ENCODE data around the gene NRXN3.
"Not testable (repeated sequence)": the region's sequence is repeated elsewhere in the genome, so short reads cannot be mapped to it uniquely, and the experiment has no call there.

The NRXN3 gene

DNA sequence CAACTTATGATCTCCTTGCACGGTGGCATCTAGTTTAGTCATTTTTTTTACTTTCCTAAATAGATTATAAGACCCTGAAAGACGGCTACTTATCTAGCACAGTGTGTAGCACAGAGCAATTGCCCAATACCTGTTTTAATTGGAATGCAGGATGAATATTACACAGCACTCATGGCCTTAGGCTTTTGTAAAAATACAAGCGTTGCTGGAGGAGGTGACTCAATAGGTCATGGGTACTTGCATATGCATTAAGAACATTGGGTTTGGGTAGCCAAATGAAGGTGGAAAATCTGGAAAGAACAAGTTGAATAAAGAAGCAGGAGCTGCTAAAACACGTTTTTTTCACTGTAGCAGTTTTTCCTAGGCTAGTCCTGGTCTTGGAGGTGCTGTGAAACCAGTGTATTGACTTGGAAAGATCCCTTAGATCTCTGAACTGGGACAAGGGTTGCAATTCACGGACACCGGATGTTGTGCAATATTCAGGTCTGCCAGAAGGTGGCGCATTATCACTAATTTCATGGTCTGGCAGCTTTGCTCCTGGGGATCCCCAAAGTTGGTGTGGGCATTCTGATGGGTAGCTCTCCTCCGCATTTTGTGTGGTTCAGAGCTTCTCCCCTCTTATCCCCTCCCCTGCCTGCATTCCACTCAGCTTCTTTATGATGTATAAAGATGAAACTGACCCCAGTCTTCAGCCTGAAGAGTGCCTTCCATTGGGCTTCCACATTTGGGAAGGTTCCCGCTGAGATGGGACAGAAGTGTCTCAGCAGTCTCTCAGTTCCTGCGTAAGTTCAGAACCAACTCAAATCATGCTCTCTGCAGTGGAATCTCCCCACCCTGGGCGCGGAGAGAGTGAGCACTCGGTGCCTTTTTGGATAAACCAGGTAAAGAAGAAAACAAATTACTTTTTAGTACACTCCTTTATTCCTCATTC, 278.3 kb downstream of the NRXN3 start:
- Histone ChIP-seq H3K4me2 (no peak overlapping the region), H3K9ac (no peak overlapping the region), H3K4me1 (peaks cover 0 to 21% (median 0%) of the 10 kb centered on the region in 10 experiments; a peak in 7 of 20 replicates), H3K27me3 (no peaks in the 10 kb centered on the region), H3K27ac (no peak overlapping the region), H3K36me3 (no peaks in the 10 kb centered on the region), H4K20me1 (peaks cover 0 to 5% (median 0%) of the 10 kb centered on the region in 11 experiments; a peak in 2 of 22 replicates), H3K9me3 (replicated peaks in 1 of 11) (no peaks in the 10 kb centered on the region), H3K4me3 (no peak overlapping the region)
- TF ChIP-seq Cebpa-rat (IDR thresholded peaks at IDR 0.05) = peak in 10 of 11 experiments; percentile 21 to 93 (median 78); a peak in 16 of 22 replicates

DNA sequence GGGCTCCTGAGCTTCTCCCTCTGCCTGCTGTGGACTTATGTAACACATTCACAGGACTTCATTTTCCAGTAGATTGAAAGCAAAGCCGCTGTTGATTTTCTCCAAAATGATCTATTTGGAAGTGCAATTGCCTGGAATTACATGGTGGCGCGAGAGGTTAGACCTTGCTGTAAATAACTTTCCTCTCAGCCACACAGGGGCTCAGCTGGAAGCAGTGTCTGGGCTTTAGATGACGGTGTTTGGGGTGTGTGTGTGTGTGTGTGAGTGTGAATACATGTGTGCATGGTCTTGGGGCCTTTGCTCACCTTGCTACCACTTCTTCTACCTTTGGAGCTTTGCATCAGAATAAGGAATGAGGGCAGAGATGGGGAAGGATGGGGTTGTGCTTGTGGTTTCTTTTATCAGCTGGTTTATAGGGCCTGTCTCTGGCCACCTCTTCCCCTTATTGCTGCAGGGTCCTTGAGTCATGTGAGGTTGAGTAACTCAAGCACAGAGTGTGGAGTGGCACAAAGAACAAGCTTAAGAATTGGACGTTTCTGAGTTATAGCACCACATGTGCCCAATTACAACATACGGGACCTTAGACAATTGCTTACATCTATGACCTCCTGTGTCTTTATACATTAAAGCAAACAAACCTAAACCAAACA, 280.6 kb downstream of the NRXN3 start:
- peak overlapping the region in 3 of 11 experiments; percentile 27 to 72 (median 57); a peak in 7 of 22 replicates for H3K4me2 ChIP-seq
- H3K9ac ChIP-seq = no peak overlapping the region
- no peak for TF ChIP-seq Cebpa-rat (IDR thresholded peaks at IDR 0.05)

DNA sequence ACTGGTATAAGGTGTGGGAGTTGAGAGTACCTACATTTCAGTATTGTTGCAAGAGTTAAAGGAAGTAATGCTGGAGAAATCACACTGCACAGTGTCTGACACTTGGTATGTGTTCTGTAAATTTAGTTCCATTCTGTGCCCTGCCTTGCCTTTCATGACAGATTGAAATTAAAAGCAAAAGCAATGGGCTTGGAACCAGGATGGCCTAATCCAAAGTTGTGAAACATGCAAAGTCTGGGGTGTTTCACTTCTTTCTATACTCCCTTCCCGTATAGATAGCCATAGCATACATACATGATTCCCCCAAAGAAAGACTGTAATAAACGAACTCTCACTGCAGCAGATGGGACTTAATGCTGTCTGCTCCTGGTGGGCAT, 281.1 kb downstream of the NRXN3 start:
- Histone ChIP-seq H4K20me1 (no peaks in the 10 kb centered on the region), H3K27ac (peak overlapping the region in 3 of 11 experiments; percentile 24 to 35 (median 31); a peak in 4 of 22 replicates), H3K9ac (no peak overlapping the region), H3K4me1 (peaks cover 0 to 21% (median 0%) of the 10 kb centered on the region in 10 experiments; a peak in 7 of 20 replicates), H3K36me3 (no peaks in the 10 kb centered on the region), H3K27me3 (no peaks in the 10 kb centered on the region), H3K4me3 (no peak overlapping the region), H3K4me2 (peak overlapping the region in 3 of 11 experiments; percentile 27 to 72 (median 57); a peak in 7 of 22 replicates), H3K9me3 (replicated peaks in 1 of 11) (no peaks in the 10 kb centered on the region)
- no peak for TF ChIP-seq Cebpa-rat (IDR thresholded peaks at IDR 0.05)

More for the DNA sequence above, 280.6 kb downstream of the NRXN3 start:
- H3K4me3 ChIP-seq = no peak overlapping the region
- H4K20me1 ChIP-seq = no peaks in the 10 kb centered on the region
- H3K27me3 ChIP-seq = no peaks in the 10 kb centered on the region
- peaks cover 0 to 21% (median 0%) of the 10 kb centered on the region in 10 experiments; a peak in 7 of 20 replicates for H3K4me1 ChIP-seq
- H3K36me3 ChIP-seq = no peaks in the 10 kb centered on the region
- peak overlapping the region in 3 of 11 experiments; percentile 24 to 35 (median 31); a peak in 4 of 22 replicates for H3K27ac ChIP-seq
- H3K9me3 ChIP-seq (replicated peaks in 1 of 11) = no peaks in the 10 kb centered on the region

DNA sequence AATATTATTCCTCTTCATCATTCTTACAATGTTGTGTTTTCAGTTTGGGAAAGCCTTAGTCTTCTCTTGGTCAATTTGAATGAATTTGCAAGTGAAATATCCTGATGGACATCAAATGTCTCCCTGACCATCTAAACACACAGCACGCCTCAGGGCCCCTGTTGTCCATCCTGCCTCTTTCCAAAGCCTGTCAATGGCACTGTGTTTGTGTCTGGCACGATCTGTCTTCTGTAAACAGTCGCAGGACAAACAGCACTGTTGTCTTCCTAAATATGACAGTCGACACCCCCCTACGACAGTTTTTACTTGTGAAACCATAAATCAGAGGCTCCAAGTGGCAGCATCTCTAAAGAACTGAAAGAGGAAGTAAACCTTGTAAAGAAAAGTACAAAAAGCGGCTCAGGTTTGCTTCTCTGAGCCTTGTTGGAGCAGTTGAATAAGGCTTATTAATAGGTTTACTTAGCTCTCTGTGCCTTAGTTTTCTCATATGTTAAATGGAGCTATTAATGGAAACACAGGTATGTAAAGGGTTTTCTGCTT, 285.8 kb downstream of the NRXN3 start:
- Histone ChIP-seq H3K27me3 (no peaks in the 10 kb centered on the region), H3K4me3 (no peak overlapping the region), H3K27ac (no peak overlapping the region), H3K36me3 (no peaks in the 10 kb centered on the region), H3K4me1 (peaks cover 0 to 12% (median 0%) of the 10 kb centered on the region in 10 experiments; a peak in 6 of 20 replicates), H3K9ac (no peak overlapping the region), H4K20me1 (no peaks in the 10 kb centered on the region), H3K4me2 (no peak overlapping the region), H3K9me3 (replicated peaks in 1 of 11) (no peaks in the 10 kb centered on the region)
- no peak for TF ChIP-seq Cebpa-rat (IDR thresholded peaks at IDR 0.05)

DNA sequence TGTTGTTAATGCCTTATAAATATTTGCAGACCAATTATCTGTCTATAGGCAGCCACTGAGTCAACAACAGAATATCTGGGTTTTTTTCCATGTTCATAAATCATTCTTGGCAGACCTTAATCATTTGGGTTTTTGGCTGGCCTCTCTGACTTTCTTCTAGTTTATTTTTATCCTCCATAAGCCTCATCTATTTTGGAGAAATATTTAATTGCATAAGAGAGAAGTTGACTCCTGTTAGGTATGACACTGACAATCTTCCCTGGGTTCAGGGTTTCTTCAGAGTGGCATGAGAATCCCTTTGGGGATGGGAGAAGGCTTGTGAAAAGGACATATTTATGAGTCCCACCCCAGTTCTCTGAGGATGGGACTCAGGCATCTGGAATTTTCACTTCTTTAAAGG, 299.8 kb downstream of the NRXN3 start:
- Histone ChIP-seq H4K20me1 (no peaks in the 10 kb centered on the region; a peak in 1 of 22 replicates), H3K9ac (no peak overlapping the region), H3K4me1 (no peaks in the 10 kb centered on the region), H3K4me2 (no peak overlapping the region), H3K27me3 (no peaks in the 10 kb centered on the region), H3K4me3 (no peak overlapping the region), H3K36me3 (no peaks in the 10 kb centered on the region), H3K9me3 (replicated peaks in 1 of 11) (peaks cover 0 to 8% (median 6%) of the 10 kb centered on the region in 11 experiments; a peak in 11 of 22 replicates), H3K27ac (no peak overlapping the region)
- TF ChIP-seq Cebpa-rat (IDR thresholded peaks at IDR 0.05) = no peak

DNA sequence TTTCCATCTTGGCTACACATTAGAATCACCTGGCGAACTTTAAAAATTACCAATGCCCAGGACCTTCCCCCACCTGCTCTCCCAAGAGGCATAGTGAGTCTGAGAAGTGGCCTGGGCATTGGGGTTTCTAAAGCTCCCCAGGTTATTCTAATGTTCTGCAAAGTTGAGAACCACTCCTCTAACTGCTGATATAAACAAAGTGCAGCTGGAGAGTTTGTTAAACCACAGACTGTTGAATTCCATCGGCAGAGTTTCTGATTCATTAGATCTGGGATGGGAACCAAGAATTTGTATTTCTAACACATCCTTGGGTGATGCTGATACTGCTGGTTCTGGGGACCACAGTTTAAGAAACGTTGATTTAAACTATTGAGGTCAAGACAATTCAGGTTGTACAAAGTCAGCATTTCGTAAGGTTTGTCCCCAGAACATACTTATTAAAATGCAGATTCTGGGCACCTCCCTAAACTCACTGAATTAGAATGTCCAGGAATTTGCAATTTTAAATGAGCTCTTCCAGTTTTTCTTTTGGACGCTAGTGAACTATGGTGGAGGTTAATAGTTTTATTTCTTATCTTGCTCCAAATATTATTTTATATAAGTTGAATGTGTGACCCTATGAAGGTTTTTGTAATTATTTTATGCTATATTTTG, 309.1 kb downstream of the NRXN3 start:
- Histone ChIP-seq H3K27me3 (no peaks in the 10 kb centered on the region), H3K9ac (no peak overlapping the region), H3K4me1 (no peaks in the 10 kb centered on the region), H3K9me3 (replicated peaks in 1 of 11) (no peaks in the 10 kb centered on the region), H3K36me3 (no peaks in the 10 kb centered on the region), H3K27ac (no peak overlapping the region), H3K4me2 (no peak overlapping the region), H3K4me3 (no peak overlapping the region), H4K20me1 (no peaks in the 10 kb centered on the region)
- TF ChIP-seq Cebpa-rat (IDR thresholded peaks at IDR 0.05) = no peak

DNA sequence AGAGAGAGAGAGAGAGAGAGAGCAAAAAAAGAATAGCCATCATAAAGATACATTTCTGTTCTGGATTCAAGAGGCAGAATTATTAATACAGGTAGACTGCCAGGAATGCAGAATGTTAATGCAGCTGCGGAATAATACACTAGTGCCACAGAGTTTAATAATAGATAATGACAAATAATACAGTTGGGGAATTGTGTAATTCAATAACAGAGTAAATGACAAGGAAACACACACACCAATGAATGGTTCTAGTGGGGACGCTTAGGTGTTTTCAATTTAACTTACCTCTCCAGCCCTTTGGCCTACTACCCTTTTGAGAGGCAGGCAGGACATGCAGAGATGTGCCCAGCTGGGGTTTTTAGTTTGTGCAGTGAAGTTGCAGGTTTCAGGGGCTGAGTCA, 313.9 kb downstream of the NRXN3 start:
- no peak overlapping the region for H3K4me3 ChIP-seq
- no peaks in the 10 kb centered on the region for H3K27me3 ChIP-seq
- no peaks in the 10 kb centered on the region for H3K9me3 ChIP-seq (replicated peaks in 1 of 11)
- no peak overlapping the region for H3K4me2 ChIP-seq
- no peak for TF ChIP-seq Cebpa-rat (IDR thresholded peaks at IDR 0.05)
- no peak overlapping the region for H3K9ac ChIP-seq
- no peak overlapping the region for H3K27ac ChIP-seq
- no peaks in the 10 kb centered on the region for H4K20me1 ChIP-seq
- no peaks in the 10 kb centered on the region for H3K36me3 ChIP-seq
- no peaks in the 10 kb centered on the region for H3K4me1 ChIP-seq

DNA sequence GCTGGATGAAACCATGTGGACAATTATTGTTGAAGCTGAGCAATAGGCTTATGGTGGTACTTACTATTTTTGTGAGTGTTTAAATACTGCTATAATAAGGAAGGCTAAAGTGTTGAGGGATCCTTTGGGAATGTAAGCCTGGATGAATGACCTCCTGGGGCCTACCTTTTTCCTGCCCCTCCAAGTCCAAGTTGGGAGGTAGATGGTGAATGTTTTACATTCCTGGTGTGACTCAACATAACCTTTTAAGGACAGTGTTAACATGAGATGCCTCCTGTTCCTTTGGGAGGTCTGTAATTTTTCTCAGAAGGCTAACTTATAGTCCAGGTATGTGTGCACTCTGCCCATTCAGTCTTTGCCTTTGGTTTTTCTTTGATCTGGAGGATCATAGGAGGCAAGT, 315.9 kb downstream of the NRXN3 start:
- no peak for TF ChIP-seq Cebpa-rat (IDR thresholded peaks at IDR 0.05)
- Histone ChIP-seq H3K36me3 (no peaks in the 10 kb centered on the region), H3K4me2 (no peak overlapping the region), H3K27ac (no peak overlapping the region), H3K4me3 (no peak overlapping the region), H3K4me1 (no peaks in the 10 kb centered on the region), H3K9ac (no peak overlapping the region), H4K20me1 (no peaks in the 10 kb centered on the region), H3K9me3 (replicated peaks in 1 of 11) (no peaks in the 10 kb centered on the region), H3K27me3 (no peaks in the 10 kb centered on the region)

DNA sequence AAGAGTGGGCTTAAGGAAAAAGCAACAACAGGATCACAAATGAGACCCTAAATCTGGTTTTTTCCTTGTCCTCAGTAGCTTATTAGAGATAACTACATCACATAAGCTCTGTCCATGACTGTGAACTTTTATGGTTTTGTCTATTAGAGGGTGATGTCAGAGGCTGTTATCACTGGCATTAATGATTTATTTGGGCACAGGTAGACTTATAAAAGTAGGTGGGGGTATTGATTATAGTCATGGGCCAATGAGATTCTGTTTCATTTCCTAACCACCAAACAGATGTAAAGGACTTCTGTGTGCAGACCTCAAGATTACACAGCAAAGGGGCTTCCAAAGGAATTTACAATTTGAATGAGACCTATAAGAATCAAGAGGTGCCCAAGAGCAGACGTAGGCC, 316.4 kb downstream of the NRXN3 start:
- no peak for TF ChIP-seq Cebpa-rat (IDR thresholded peaks at IDR 0.05)
- Histone ChIP-seq H3K27ac (no peak overlapping the region), H3K27me3 (no peaks in the 10 kb centered on the region), H3K4me1 (no peaks in the 10 kb centered on the region), H3K4me2 (no peak overlapping the region), H3K9me3 (replicated peaks in 1 of 11) (no peaks in the 10 kb centered on the region), H3K36me3 (no peaks in the 10 kb centered on the region), H4K20me1 (no peaks in the 10 kb centered on the region), H3K9ac (no peak overlapping the region), H3K4me3 (no peak overlapping the region)

DNA sequence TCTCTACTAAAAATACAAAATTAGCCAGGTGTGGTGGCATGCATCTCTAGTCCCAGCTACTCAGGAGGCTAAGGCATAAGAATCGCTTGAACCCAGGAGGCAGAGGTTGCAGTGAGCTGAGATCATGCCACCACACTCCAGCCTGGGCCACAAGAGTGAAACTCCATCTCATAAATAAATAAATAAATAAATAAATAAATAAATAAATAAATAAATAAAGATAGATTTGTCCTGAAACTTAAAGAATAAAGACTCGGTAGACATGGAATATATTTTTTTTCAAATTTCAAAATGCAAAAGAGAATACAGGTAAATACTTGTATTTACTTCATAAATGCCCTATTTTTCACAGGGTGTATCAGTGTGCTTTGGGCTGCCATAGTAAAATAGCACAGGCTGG, 317.4 kb downstream of the NRXN3 start:
- H3K4me2 ChIP-seq; H3K4me1 ChIP-seq; H3K4me3 ChIP-seq; H3K27ac ChIP-seq; H4K20me1 ChIP-seq; H3K9me3 ChIP-seq (replicated peaks in 1 of 11); H3K27me3 ChIP-seq; H3K36me3 ChIP-seq; H3K9ac ChIP-seq: not testable (repeated sequence)

All from BLaER1 treated with 17β-estradiol and CSF1 and Interleukin-3, amounts not matched to agents 10 nM and 100 nM (cell line).